AG04450 (cell line): ENCODE measurements around the gene SPEG. TPM values are rescaled to one million over a fixed set of nuclear protein-coding genes. Genes with fewer than 3 reads are reported as not detected.

ENCODE experiments used
- CTCF ChIA-PET: fragments of 300-600, 350-600 bp; formaldehyde crosslinking; extraction: SDS; loops from one replicate; lab custom pipeline; 2022; ENCODE audit warnings: antibody characterized with exemption, inconsistent platforms; lab: Charles Lee
- POLR2A ChIA-PET: fragments of 350-600 bp; formaldehyde crosslinking; extraction: SDS; loops from one replicate; lab custom pipeline; 2021; ENCODE audit warnings: antibody characterized with exemption, inconsistent platforms; lab: Yijun Ruan, JAX
- DNase-seq: peaks from one replicate; pipeline ENCODE4 v3.0.0-alpha.2; 2011; ENCODE audit warnings: low read depth, low spot score
- H3K27ac ChIP-seq: one replicate; pipeline ENCODE4 v1.5.1; 2012; ENCODE audit warnings: low read depth, low read length, control low read depth
- H3K27me3 ChIP-seq: one replicate; pipeline ENCODE4 v1.6.0; 2012; ENCODE audit warnings: low read length; ENCODE audit not compliant: control insufficient read depth, insufficient read depth
- H3K4me3 ChIP-seq: 2 replicates; pipeline ENCODE4 v1.5.1; 2011; ENCODE audit warnings: mild to moderate bottlenecking, low read depth, low read length, control low read depth
- H3K9me3 ChIP-seq: 2 replicates; pipeline ENCODE4 v1.5.1; 2012; ENCODE audit warnings: low read length; ENCODE audit not compliant: control insufficient read depth, insufficient read depth
- polyA plus RNA-seq: library from polyadenylated mRNA; depleted of rRNA; stranded (reverse); fragments of >200 nt; gene quantifications from 2 replicates; pipeline ENCODE4 v1.2.3, GENCODE V29; 2011
- TF ChIP-seq, protein P1 (sequence below): IDR thresholded peaks from 2 replicates; pipeline ENCODE4 v1.5.1; 2011; ENCODE audit warnings: low read depth, low read length, control low read depth, inconsistent platforms

SPEG gene
- polyA plus RNA-seq, 1 experiment, result 28.0 TPM

DNA sequence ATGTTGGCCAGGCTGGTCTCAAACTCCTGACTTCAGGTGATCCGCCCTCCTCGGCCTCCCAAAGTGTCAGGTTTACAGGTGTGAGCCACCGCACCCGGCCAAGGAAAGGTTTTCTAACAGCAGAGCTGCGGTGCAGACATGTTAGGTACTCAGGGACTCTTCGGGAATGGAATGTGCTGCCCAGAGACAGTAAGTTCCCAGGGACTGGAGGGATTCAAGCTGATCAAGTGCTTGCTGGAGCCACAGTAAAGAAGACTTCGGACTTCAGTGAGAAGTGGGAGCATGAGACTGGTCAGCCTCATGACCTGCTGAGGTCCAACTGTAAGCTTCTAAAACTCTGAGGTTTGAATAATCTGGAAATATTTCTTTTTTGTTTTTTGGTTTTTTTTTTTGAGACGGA lies 24.3 kb upstream of the SPEG start:
- POLR2A ChIA-PET, result no interaction called here
- 0 out of 2 replicates have a peak, but pooled peaks cover 11% of the 10 kb centered on the region for H3K9me3 ChIP-seq
- CTCF ChIA-PET, result interaction anchor here (0.7 to 3.0 kb wide), 4 partner anchors 99 to 149 kb away, joined by 3 to 9 read pairs (median 3); no protein-coding TSS in a partner anchor
- TF ChIP-seq, protein P1, sequence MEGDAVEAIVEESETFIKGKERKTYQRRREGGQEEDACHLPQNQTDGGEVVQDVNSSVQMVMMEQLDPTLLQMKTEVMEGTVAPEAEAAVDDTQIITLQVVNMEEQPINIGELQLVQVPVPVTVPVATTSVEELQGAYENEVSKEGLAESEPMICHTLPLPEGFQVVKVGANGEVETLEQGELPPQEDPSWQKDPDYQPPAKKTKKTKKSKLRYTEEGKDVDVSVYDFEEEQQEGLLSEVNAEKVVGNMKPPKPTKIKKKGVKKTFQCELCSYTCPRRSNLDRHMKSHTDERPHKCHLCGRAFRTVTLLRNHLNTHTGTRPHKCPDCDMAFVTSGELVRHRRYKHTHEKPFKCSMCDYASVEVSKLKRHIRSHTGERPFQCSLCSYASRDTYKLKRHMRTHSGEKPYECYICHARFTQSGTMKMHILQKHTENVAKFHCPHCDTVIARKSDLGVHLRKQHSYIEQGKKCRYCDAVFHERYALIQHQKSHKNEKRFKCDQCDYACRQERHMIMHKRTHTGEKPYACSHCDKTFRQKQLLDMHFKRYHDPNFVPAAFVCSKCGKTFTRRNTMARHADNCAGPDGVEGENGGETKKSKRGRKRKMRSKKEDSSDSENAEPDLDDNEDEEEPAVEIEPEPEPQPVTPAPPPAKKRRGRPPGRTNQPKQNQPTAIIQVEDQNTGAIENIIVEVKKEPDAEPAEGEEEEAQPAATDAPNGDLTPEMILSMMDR, result no peak
- no peak overlapping the region for H3K4me3 ChIP-seq
- no peak overlapping the region for H3K27ac ChIP-seq
- H3K27me3 ChIP-seq, result no peaks in the 10 kb centered on the region
- DNase-seq, result no peak

DNA sequence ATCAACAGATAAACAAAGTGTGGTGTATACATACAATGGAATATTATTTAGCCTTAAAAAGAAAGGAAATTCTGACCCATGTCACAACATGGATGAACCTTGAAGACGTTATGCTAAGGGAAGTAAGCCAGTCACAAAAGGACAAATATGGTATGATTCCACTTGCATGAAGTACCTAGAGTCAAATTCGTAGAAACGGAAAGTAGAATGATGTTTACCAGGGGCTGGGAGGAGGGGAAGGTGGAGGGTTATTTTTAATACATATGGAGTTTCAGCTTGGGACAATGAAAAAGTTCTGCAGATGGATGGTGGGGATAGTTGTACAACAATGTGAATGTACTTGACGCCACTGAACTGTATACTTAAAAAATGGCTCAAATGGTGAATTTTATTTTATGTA lies 19.8 kb upstream of the SPEG start:
- TF ChIP-seq, protein P1, result no peak
- CTCF ChIA-PET, result interaction anchor here (0.6 to 2.3 kb wide), 3 partner anchors 13 to 95 kb away, joined by 6 to 8 read pairs (median 7); no protein-coding TSS in a partner anchor
- POLR2A ChIA-PET, result no interaction called here
- Histone ChIP-seq H3K4me3 (no peak overlapping the region), H3K27me3 (no peaks in the 10 kb centered on the region), H3K27ac (no peak overlapping the region), H3K9me3 (peaks cover 16% of the 10 kb centered on the region; the same call in 1 of the 2 replicates)
- DNase-seq, result no peak

DNA sequence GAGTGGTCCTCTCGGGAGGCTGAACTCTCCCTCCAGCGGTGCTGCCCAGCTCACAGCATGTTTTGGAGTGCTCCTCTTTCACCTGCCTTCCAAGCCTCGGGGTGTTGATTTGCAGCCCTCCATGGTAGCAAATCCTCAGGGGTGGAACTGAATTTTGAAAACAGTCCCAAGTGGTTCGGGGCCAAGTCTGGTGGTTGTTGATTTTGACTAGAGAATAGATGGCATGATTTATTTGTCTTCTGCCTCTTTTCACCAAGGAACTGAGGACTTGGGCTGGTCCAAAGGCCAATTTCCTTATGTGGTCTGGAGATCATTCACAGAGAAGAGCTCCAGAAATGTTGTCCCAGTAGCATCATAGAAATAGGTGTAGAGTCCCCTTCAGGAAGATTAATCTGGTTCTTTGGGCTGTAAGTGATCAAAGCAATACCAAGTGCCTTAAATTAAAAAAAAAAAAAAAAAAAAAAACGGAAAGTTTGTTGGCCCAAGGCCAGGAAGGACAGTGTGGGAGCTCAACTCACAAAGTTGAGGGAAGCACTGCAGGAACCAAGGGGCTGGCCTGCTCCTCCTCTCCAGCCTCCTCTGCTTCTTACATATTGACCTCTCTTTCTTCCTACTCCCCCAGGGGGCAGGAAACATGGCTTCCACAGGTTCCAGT lies 18.9 kb upstream of the SPEG start:
- Histone ChIP-seq H3K9me3 (peaks cover 16% of the 10 kb centered on the region; the same call in 1 of the 2 replicates), H3K4me3 (no peak overlapping the region), H3K27ac (no peak overlapping the region), H3K27me3 (no peaks in the 10 kb centered on the region)
- ChIA-PET CTCF (interaction anchor here (1.6 to 2.3 kb wide), 2 partner anchors 13 to 61 kb away, joined by 6 to 7 read pairs; no protein-coding TSS in a partner anchor), POLR2A (interaction anchor here (0.7 to 0.8 kb wide), 2 partner anchors 105 to 110 kb away, joined by 3 read pairs; no protein-coding TSS in a partner anchor)
- TF ChIP-seq, protein P1, result no peak
- DNase-seq, result no peak

- TF ChIP-seq, protein P1, result no peak
- Histone ChIP-seq H3K27ac (no peak overlapping the region), H3K9me3 (peaks cover 16% of the 10 kb centered on the region; the same call in 1 of the 2 replicates), H3K4me3 (no peak overlapping the region), H3K27me3 (no peaks in the 10 kb centered on the region)
- ChIA-PET CTCF (interaction anchor here (1.3 to 2.3 kb wide), 3 partner anchors 14 to 60 kb away, joined by 5 to 7 read pairs (median 6); no protein-coding TSS in a partner anchor), POLR2A (interaction anchor here (0.7 to 0.8 kb wide), 2 partner anchors 104 to 110 kb away, joined by 3 read pairs; no protein-coding TSS in a partner anchor)
- DNase-seq, result no peak
These were observed 18.4 kb upstream of the SPEG start for GRCh38 chr2:219416235-219416602.

DNA sequence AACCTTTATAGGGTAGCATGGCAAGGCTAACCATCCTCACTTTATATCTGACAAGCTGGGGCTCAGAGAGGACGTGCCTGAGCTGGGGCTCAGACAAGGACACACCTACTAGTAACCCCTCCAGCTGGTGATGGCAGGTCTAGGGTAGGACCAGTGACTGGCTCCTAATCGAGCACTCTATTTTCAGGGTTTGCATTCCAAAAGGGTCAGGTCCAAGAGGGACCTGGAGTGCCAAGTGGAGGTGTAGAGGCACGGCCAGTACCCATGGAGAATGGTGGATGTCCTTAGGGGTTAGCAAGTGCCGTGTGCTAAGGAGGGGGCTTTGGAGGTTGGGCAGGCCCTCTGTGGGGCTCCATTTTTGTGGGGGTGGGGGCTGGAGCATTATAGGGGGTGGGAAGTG lies 17.7 kb upstream of the SPEG start:
- H3K27ac ChIP-seq, result peak overlapping the region; percentile 21
- H3K27me3 ChIP-seq, result no peaks in the 10 kb centered on the region
- H3K4me3 ChIP-seq, result no peak overlapping the region
- TF ChIP-seq, protein P1, result no peak
- POLR2A ChIA-PET, result no interaction called here
- no peak for DNase-seq
- CTCF ChIA-PET, result interaction anchor here (0.8 to 2.3 kb wide), 4 partner anchors 15 to 113 kb away, joined by 3 to 6 read pairs (median 4); no protein-coding TSS in a partner anchor
- peaks cover 13% of the 10 kb centered on the region; the same call in 1 of the 2 replicates for H3K9me3 ChIP-seq
